Naive B cell (primary cell): ENCODE data around the gene KANSL1L. TPM values are rescaled to one million over a fixed set of nuclear protein-coding genes. Genes with fewer than 3 reads are reported as not detected.
A peak's percentile ranks its signal among the peaks of the same experiment; 100 is the strongest.
"Not testable (repeated sequence)": the region's sequence is repeated elsewhere in the genome, so short reads cannot be mapped to it uniquely, and the experiment has no call there.

Experiments
- ATAC-seq, 2 donors: fragments of 150-1000 bp; cut with Tn5 transposase; 2 replicates each; pipeline ENCODE4 v1.10.0; 2021; ENCODE audit warnings: low read depth in 2 of 2, mild to moderate bottlenecking in 2 of 2, moderate library complexity in 2 of 2
- DNase-seq: peaks from one replicate; pipeline ENCODE4 v3.0.0; 2022
- H3K27ac Mint-ChIP-seq, 6 donors: one replicate each; pipeline ENCODE4 v1.8.0; 2020 to 2022; ENCODE audit warnings: mild to moderate bottlenecking in 6 of 6, mixed read lengths in 6 of 6, moderate library complexity in 5 of 6, inconsistent platforms in 2 of 6
- H3K27me3 Mint-ChIP-seq, 3 donors: one replicate each; pipeline ENCODE4 v1.8.0; 2021 to 2022; ENCODE audit warnings: mixed read lengths in 3 of 3, mild to moderate bottlenecking in 1 of 3
- H3K36me3 Mint-ChIP-seq, 2 donors: one replicate each; pipeline ENCODE4 v1.8.0; 2020 to 2022; ENCODE audit warnings: mixed read lengths in 2 of 2, inconsistent platforms in 1 of 2, mild to moderate bottlenecking in 1 of 2
- H3K4me1 Mint-ChIP-seq, 3 donors: one replicate each; pipeline ENCODE4 v1.8.0; 2020 to 2022; ENCODE audit warnings: mixed read lengths in 3 of 3, inconsistent platforms in 1 of 3, mild to moderate bottlenecking in 1 of 3, moderate library complexity in 1 of 3
- H3K4me3 Mint-ChIP-seq, 8 donors: one replicate each; pipeline ENCODE4 v1.8.0; 2020 to 2022; ENCODE audit warnings: mild to moderate bottlenecking in 8 of 8, mixed read lengths in 8 of 8, moderate library complexity in 8 of 8, inconsistent platforms in 2 of 8
- H3K9me3 Mint-ChIP-seq, 7 donors: one replicate each; pipeline ENCODE4 v1.8.0; 2020 to 2022; ENCODE audit warnings: mixed read lengths in 7 of 7, mild to moderate bottlenecking in 5 of 7, inconsistent platforms in 2 of 7, moderate library complexity in 1 of 7
- polyA plus RNA-seq, 6 donors: library from polyadenylated mRNA; unstranded; fragments of 300-500 nt; fragmentation: Illumina TruSeq; gene quantifications; one replicate each; pipeline ENCODE4 v1.2.3, GENCODE V29; 2021; ENCODE audit warnings: low read depth in 6 of 6

Gene KANSL1L
- polyA plus RNA-seq, 6 donors from 2014 or later, result 0.52 to 3.2 (median 2.4) TPM

GRCh38 chr2:210188755-210189154 lies 17.5 kb upstream of the KANSL1L start:
- Mint-ChIP-seq H3K27me3 (peaks cover 0 to 27% (median 16%) of the 10 kb centered on the region in 3 donors), H3K4me1 (no peaks in the 10 kb centered on the region), H3K27ac (no peak overlapping the region), H3K36me3 (peaks cover 19 to 24% of the 10 kb centered on the region in 2 donors), H3K4me3 (no peak overlapping the region), H3K9me3 (peaks cover 9 to 35% (median 27%) of the 10 kb centered on the region in 7 donors)
- ATAC-seq, result no peak
- no peak for DNase-seq

DNA sequence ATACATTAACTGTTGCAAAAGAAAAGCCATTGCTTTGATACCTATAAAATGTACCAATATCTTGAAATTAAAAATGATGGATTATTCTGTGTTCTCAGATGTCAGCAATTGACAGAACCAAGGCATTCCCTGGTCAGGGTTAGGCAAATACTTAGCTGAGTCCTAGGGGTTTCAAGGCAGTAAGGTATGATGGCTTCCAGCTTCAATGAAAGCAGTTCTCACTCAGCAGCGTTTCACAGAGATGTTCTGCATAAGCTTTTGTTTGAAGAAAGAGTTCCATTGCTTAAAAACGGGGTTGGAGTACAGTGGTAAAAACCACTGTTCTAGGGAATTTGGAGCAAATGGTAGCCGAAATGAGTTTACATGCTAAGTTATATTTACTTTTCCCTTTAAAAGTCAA lies 17.0 kb upstream of the KANSL1L start:
- peaks cover 0 to 28% (median 16%) of the 10 kb centered on the region in 3 donors for H3K27me3 Mint-ChIP-seq
- no peak overlapping the region for H3K4me3 Mint-ChIP-seq
- H3K4me1 Mint-ChIP-seq, result no peaks in the 10 kb centered on the region
- DNase-seq (no peak), ATAC-seq (no peak)
- no peak overlapping the region for H3K27ac Mint-ChIP-seq
- peaks cover 25 to 26% of the 10 kb centered on the region in 2 donors for H3K36me3 Mint-ChIP-seq
- H3K9me3 Mint-ChIP-seq, result peaks cover 9 to 41% (median 33%) of the 10 kb centered on the region in 7 donors

- H3K27ac Mint-ChIP-seq, H3K4me1 Mint-ChIP-seq, DNase-seq, ATAC-seq, H3K4me3 Mint-ChIP-seq: not testable (repeated sequence)
- Mint-ChIP-seq H3K36me3 (peaks cover 26 to 34% of the 10 kb centered on the region in 2 donors), H3K27me3 (peaks cover 0 to 38% (median 16%) of the 10 kb centered on the region in 3 donors), H3K9me3 (peaks cover 9 to 46% (median 42%) of the 10 kb centered on the region in 7 donors)
Measured at GRCh38 chr2:210183936-210184335, 12.7 kb upstream of the KANSL1L start.

- Mint-ChIP-seq H3K4me3 (peak overlapping the region in 4 of 8 donors; percentile 1 to 49 (median 21)), H3K9me3 (peaks cover 9 to 45% (median 39%) of the 10 kb centered on the region in 7 donors), H3K27me3 (peaks cover 4 to 32% (median 7%) of the 10 kb centered on the region in 3 donors), H3K36me3 (peaks cover 26 to 34% of the 10 kb centered on the region in 2 donors)
- ATAC-seq, H3K27ac Mint-ChIP-seq, DNase-seq, H3K4me1 Mint-ChIP-seq: not testable (repeated sequence)
Measured at GRCh38 chr2:210181606-210182088, 10.4 kb upstream of the KANSL1L start.

DNA sequence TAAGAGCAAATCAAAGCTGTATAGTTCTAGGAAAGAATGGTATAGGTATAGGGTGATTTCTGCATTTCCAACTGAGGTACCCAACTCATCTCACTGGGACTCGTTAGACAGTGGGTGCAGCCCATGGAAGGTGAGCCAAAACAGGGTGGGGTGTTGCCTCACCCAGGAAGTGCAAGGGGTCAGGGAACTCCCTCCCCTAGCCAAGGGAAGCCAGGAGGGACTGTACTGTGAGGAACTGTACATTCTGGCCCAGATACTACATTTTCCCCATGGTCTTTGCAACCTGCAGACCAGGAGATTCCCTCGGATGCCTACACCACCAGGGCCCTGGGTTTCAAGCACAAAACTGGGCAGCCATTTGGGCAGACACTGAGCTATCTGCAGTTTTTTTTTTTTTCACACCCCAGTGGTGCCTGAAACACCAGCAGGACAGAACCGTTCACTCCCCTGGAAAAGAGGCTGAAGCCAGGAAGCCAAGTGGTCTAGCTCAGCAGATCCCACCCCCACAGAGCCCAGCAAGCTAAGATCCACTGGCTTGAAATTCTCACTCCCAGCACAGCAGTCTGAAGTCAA lies 9.9 kb upstream of the KANSL1L start:
- not testable (repeated sequence) for DNase-seq, H3K4me1 Mint-ChIP-seq, H3K27ac Mint-ChIP-seq, ATAC-seq
- H3K9me3 Mint-ChIP-seq, result peaks cover 9 to 40% (median 34%) of the 10 kb centered on the region in 7 donors
- peaks cover 26 to 29% of the 10 kb centered on the region in 2 donors for H3K36me3 Mint-ChIP-seq
- peak overlapping the region in 3 of 8 donors; percentile 15 to 49 (median 27) for H3K4me3 Mint-ChIP-seq
- H3K27me3 Mint-ChIP-seq, result peaks cover 4 to 27% (median 7%) of the 10 kb centered on the region in 3 donors

- peaks cover 0 to 2% (median 0%) of the 10 kb centered on the region in 3 donors for H3K4me1 Mint-ChIP-seq
- peaks cover 9 to 34% (median 28%) of the 10 kb centered on the region in 7 donors for H3K9me3 Mint-ChIP-seq
- ATAC-seq (no peak), DNase-seq (no peak)
- H3K4me3 Mint-ChIP-seq, result no peak overlapping the region
- no peak overlapping the region for H3K27ac Mint-ChIP-seq
- H3K36me3 Mint-ChIP-seq, result peaks cover 24 to 25% of the 10 kb centered on the region in 2 donors
- H3K27me3 Mint-ChIP-seq, result peaks cover 4 to 23% (median 7%) of the 10 kb centered on the region in 3 donors
Measured at GRCh38 chr2:210180477-210180876, 9.3 kb upstream of the KANSL1L start.

GRCh38 chr2:210179351-210179990 lies 8.3 kb upstream of the KANSL1L start:
- Mint-ChIP-seq H3K36me3 (peaks cover 14 to 17% of the 10 kb centered on the region in 2 donors), H3K9me3 (peaks cover 4 to 24% (median 20%) of the 10 kb centered on the region in 7 donors), H3K27ac (no peak overlapping the region), H3K4me1 (peaks cover 0 to 2% (median 0%) of the 10 kb centered on the region in 3 donors), H3K27me3 (peaks cover 0 to 15% (median 4%) of the 10 kb centered on the region in 3 donors), H3K4me3 (no peak overlapping the region)
- DNase-seq (no peak), ATAC-seq (no peak)

DNA sequence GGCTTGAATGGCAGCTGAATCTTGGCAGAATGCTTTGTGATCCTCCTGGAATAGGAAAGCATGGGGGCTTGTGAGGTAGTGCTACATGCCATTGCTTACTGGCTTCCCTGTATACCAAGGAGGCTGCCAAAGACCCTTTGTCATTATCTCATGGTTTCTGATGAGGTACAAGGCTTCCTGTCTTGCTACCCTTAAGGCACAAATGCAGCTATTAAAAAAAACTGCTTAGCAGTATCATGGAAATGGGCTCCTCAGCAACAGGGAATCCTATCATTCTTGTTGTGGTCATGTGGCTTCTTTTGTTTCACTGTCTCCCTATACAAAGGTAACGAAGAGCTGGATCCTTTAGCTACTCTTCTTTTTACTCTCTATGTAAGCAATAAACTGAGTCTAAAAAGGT lies 6.6 kb upstream of the KANSL1L start:
- Mint-ChIP-seq H3K9me3 (peaks cover 0 to 9% (median 5%) of the 10 kb centered on the region in 7 donors), H3K4me3 (no peak overlapping the region), H3K4me1 (peaks cover 0 to 2% (median 1%) of the 10 kb centered on the region in 3 donors), H3K27ac (no peak overlapping the region), H3K36me3 (peaks cover 0 to 4% of the 10 kb centered on the region in 2 donors), H3K27me3 (peaks cover 0 to 10% (median 4%) of the 10 kb centered on the region in 3 donors)
- ATAC-seq (no peak), DNase-seq (no peak)

DNA sequence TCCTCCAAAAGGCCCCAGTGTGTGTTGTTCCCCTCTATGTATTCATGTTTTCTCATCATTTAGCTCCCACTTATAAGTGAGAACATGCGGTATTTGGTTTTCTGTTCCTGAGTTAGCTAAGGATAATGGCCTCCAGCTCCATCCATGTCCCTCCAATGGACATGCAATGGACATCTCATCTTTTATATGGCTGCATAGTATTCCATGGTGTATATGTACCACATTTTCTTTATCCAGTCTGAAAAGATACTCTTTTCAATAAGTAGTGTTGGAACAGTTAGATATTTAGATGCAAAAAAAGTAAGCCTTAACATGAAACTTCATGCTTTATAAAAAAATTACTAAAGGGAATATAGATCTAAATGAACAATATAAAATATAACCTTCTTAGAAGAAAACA lies 5.9 kb upstream of the KANSL1L start:
- ATAC-seq, DNase-seq, H3K9me3 Mint-ChIP-seq, H3K36me3 Mint-ChIP-seq, H3K4me3 Mint-ChIP-seq, H3K27me3 Mint-ChIP-seq, H3K4me1 Mint-ChIP-seq, H3K27ac Mint-ChIP-seq: not testable (repeated sequence)

DNA sequence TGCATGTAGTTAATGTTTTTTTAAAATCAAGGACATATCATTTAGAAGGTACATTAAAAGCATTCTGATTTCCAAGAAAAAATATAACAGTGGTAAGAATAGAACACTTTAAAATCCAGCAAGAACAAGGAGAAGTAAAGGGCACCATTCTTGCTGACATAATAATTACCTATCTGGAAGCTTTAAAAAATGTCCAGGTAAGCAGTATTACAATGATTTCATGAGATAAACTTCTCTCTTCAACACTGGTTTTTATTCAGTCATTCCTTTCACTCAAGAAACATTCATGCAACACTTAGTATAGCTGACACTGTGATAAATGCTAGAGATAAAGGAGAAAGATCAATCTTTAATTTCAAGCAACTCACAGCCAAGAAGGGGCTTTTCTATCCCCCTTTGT lies 2.9 kb upstream of the KANSL1L start:
- ATAC-seq (no peak), DNase-seq (no peak)
- peaks cover 0 to 3% (median 2%) of the 10 kb centered on the region in 7 donors for H3K9me3 Mint-ChIP-seq
- no peaks in the 10 kb centered on the region for H3K36me3 Mint-ChIP-seq
- H3K27ac Mint-ChIP-seq, result no peak overlapping the region
- H3K4me1 Mint-ChIP-seq, result peaks cover 18 to 21% (median 20%) of the 10 kb centered on the region in 3 donors
- peak overlapping the region in 1 of 8 donors; percentile 13 for H3K4me3 Mint-ChIP-seq
- peaks cover 0 to 4% (median 0%) of the 10 kb centered on the region in 3 donors for H3K27me3 Mint-ChIP-seq

- Mint-ChIP-seq H3K27ac (peak overlapping the region; percentile 81 to 98 (median 94)), H3K36me3 (no peaks in the 10 kb centered on the region), H3K4me1 (peaks cover 20 to 26% (median 21%) of the 10 kb centered on the region in 3 donors), H3K27me3 (peaks cover 0 to 4% (median 0%) of the 10 kb centered on the region in 3 donors), H3K4me3 (peak overlapping the region; percentile 90 to 99 (median 98)), H3K9me3 (peaks cover 0 to 3% (median 2%) of the 10 kb centered on the region in 7 donors)
- no peak for ATAC-seq
- DNase-seq, result no peak
Measured at GRCh38 chr2:210172219-210172575, 988 bp upstream of the KANSL1L start.

GRCh38 chr2:210170446-210171303 lies 534 bp downstream of the KANSL1L start:
- Mint-ChIP-seq H3K36me3 (no peaks in the 10 kb centered on the region), H3K9me3 (no peaks in the 10 kb centered on the region), H3K27ac (peak overlapping the region; percentile 97 to 99 (median 98)), H3K4me1 (peaks cover 20 to 26% (median 25%) of the 10 kb centered on the region in 3 donors), H3K4me3 (peak overlapping the region; percentile 96 to 99 (median 99)), H3K27me3 (no peaks in the 10 kb centered on the region)
- peak; percentile 96 for DNase-seq
- ATAC-seq, result peak; percentile 68 to 70

GRCh38 chr2:210170196-210170445 lies 1.1 kb downstream of the KANSL1L start:
- Mint-ChIP-seq H3K4me3 (peak overlapping the region; percentile 96 to 99 (median 99)), H3K4me1 (peaks cover 20 to 26% (median 25%) of the 10 kb centered on the region in 3 donors), H3K9me3 (no peaks in the 10 kb centered on the region), H3K27ac (peak overlapping the region; percentile 97 to 99 (median 98)), H3K36me3 (no peaks in the 10 kb centered on the region), H3K27me3 (no peaks in the 10 kb centered on the region)
- DNase-seq (no peak), ATAC-seq (no peak)
